ENCODE results near the gene NCK2.

The NCK2 gene

GRCh38 chr2:105788670-105789290, 44.1 kb downstream of the NCK2 start:
- Histone ChIP-seq H3K27me3 (ENCODE audit: control insufficient read depth in 1 of 2, insufficient read depth in 2 of 2, low read length in 2 of 2) (no peaks in the 10 kb centered on the region), H3K36me3 (ENCODE audit: control insufficient read depth in 1 of 2, insufficient read depth in 2 of 2, low read length in 2 of 2) (peaks cover 0 to 7% of the 10 kb centered on the region in 2 donors), H3K9ac (ENCODE audit: low read depth in 1 of 2, low read length in 2 of 2) (no peak overlapping the region), H3K4me1 (ENCODE audit: control insufficient read depth in 1 of 2, insufficient read depth in 2 of 2, low read length in 2 of 2) (peaks cover 52 to 73% of the 10 kb centered on the region in 2 donors), H3K9me3 (ENCODE audit: control insufficient read depth in 1 of 2, low read length in 2 of 2) (no peaks in the 10 kb centered on the region), H3K4me3 (ENCODE audit: low read depth in 1 of 2, low read length in 2 of 2) (no peak overlapping the region), H3K27ac (ENCODE audit: low read depth, low read length) (no peak overlapping the region)

GRCh38 chr2:105789745-105790460, 45.2 kb downstream of the NCK2 start:
- H3K27ac ChIP-seq (ENCODE audit: low read depth, low read length) = peak overlapping the region; percentile 18
- no peaks in the 10 kb centered on the region for H3K9me3 ChIP-seq (ENCODE audit: control insufficient read depth in 1 of 2, low read length in 2 of 2)
- no peaks in the 10 kb centered on the region for H3K27me3 ChIP-seq (ENCODE audit: control insufficient read depth in 1 of 2, insufficient read depth in 2 of 2, low read length in 2 of 2)
- peak overlapping the region in 1 of 2 donors; percentile 36 for H3K9ac ChIP-seq (ENCODE audit: low read depth in 1 of 2, low read length in 2 of 2)
- H3K4me1 ChIP-seq (ENCODE audit: control insufficient read depth in 1 of 2, insufficient read depth in 2 of 2, low read length in 2 of 2) = peaks cover 54 to 75% of the 10 kb centered on the region in 2 donors
- peaks cover 0 to 2% of the 10 kb centered on the region in 2 donors for H3K36me3 ChIP-seq (ENCODE audit: control insufficient read depth in 1 of 2, insufficient read depth in 2 of 2, low read length in 2 of 2)
- peak overlapping the region in 1 of 2 donors; percentile 15 for H3K4me3 ChIP-seq (ENCODE audit: low read depth in 1 of 2, low read length in 2 of 2)

- Histone ChIP-seq H3K27me3 (ENCODE audit: control insufficient read depth in 1 of 2, insufficient read depth in 2 of 2, low read length in 2 of 2) (no peaks in the 10 kb centered on the region), H3K9ac (ENCODE audit: low read depth in 1 of 2, low read length in 2 of 2) (peak overlapping the region in 1 of 2 donors; percentile 36), H3K4me1 (ENCODE audit: control insufficient read depth in 1 of 2, insufficient read depth in 2 of 2, low read length in 2 of 2) (peaks cover 57 to 77% of the 10 kb centered on the region in 2 donors), H3K9me3 (ENCODE audit: control insufficient read depth in 1 of 2, low read length in 2 of 2) (no peaks in the 10 kb centered on the region), H3K36me3 (ENCODE audit: control insufficient read depth in 1 of 2, insufficient read depth in 2 of 2, low read length in 2 of 2) (no peaks in the 10 kb centered on the region), H3K4me3 (ENCODE audit: low read depth in 1 of 2, low read length in 2 of 2) (peak overlapping the region; percentile 15 to 30), H3K27ac (ENCODE audit: low read depth, low read length) (peak overlapping the region; percentile 18)
These were observed 45.9 kb downstream of the NCK2 start for GRCh38 chr2:105790461-105791149.

- H3K36me3 ChIP-seq (ENCODE audit: control insufficient read depth in 1 of 2, insufficient read depth in 2 of 2, low read length in 2 of 2) = no peaks in the 10 kb centered on the region
- no peaks in the 10 kb centered on the region for H3K9me3 ChIP-seq (ENCODE audit: control insufficient read depth in 1 of 2, low read length in 2 of 2)
- H3K4me3 ChIP-seq (ENCODE audit: low read depth in 1 of 2, low read length in 2 of 2) = peak overlapping the region in 1 of 2 donors; percentile 30
- H3K27ac ChIP-seq (ENCODE audit: low read depth, low read length) = no peak overlapping the region
- peak overlapping the region in 1 of 2 donors; percentile 36 for H3K9ac ChIP-seq (ENCODE audit: low read depth in 1 of 2, low read length in 2 of 2)
- H3K27me3 ChIP-seq (ENCODE audit: control insufficient read depth in 1 of 2, insufficient read depth in 2 of 2, low read length in 2 of 2) = no peaks in the 10 kb centered on the region
- H3K4me1 ChIP-seq (ENCODE audit: control insufficient read depth in 1 of 2, insufficient read depth in 2 of 2, low read length in 2 of 2) = peaks cover 58 to 77% of the 10 kb centered on the region in 2 donors
These were observed 46.5 kb downstream of the NCK2 start for GRCh38 chr2:105791229-105791628.

- H3K9me3 ChIP-seq (ENCODE audit: control insufficient read depth in 1 of 2, low read length in 2 of 2) = no peaks in the 10 kb centered on the region
- no peak overlapping the region for H3K27ac ChIP-seq (ENCODE audit: low read depth, low read length)
- no peak overlapping the region for H3K4me3 ChIP-seq (ENCODE audit: low read depth in 1 of 2, low read length in 2 of 2)
- H3K36me3 ChIP-seq (ENCODE audit: control insufficient read depth in 1 of 2, insufficient read depth in 2 of 2, low read length in 2 of 2) = no peaks in the 10 kb centered on the region
- no peaks in the 10 kb centered on the region for H3K27me3 ChIP-seq (ENCODE audit: control insufficient read depth in 1 of 2, insufficient read depth in 2 of 2, low read length in 2 of 2)
- H3K4me1 ChIP-seq (ENCODE audit: control insufficient read depth in 1 of 2, insufficient read depth in 2 of 2, low read length in 2 of 2) = peaks cover 58 to 81% of the 10 kb centered on the region in 2 donors
- H3K9ac ChIP-seq (ENCODE audit: low read depth in 1 of 2, low read length in 2 of 2) = no peak overlapping the region
These were observed 47.8 kb downstream of the NCK2 start for GRCh38 chr2:105792561-105792960.

GRCh38 chr2:105793196-105793975, 48.7 kb downstream of the NCK2 start:
- Histone ChIP-seq H3K36me3 (ENCODE audit: control insufficient read depth in 1 of 2, insufficient read depth in 2 of 2, low read length in 2 of 2) (no peaks in the 10 kb centered on the region), H3K27ac (ENCODE audit: low read depth, low read length) (no peak overlapping the region), H3K27me3 (ENCODE audit: control insufficient read depth in 1 of 2, insufficient read depth in 2 of 2, low read length in 2 of 2) (no peaks in the 10 kb centered on the region), H3K9ac (ENCODE audit: low read depth in 1 of 2, low read length in 2 of 2) (no peak overlapping the region), H3K4me3 (ENCODE audit: low read depth in 1 of 2, low read length in 2 of 2) (no peak overlapping the region), H3K9me3 (ENCODE audit: control insufficient read depth in 1 of 2, low read length in 2 of 2) (no peaks in the 10 kb centered on the region), H3K4me1 (ENCODE audit: control insufficient read depth in 1 of 2, insufficient read depth in 2 of 2, low read length in 2 of 2) (peaks cover 60 to 83% of the 10 kb centered on the region in 2 donors)

GRCh38 chr2:105794926-105795574, 50.3 kb downstream of the NCK2 start:
- Histone ChIP-seq H3K9me3 (ENCODE audit: control insufficient read depth in 1 of 2, low read length in 2 of 2) (no peaks in the 10 kb centered on the region), H3K9ac (ENCODE audit: low read depth in 1 of 2, low read length in 2 of 2) (peak overlapping the region; percentile 14 to 15), H3K36me3 (ENCODE audit: control insufficient read depth in 1 of 2, insufficient read depth in 2 of 2, low read length in 2 of 2) (no peaks in the 10 kb centered on the region), H3K27me3 (ENCODE audit: control insufficient read depth in 1 of 2, insufficient read depth in 2 of 2, low read length in 2 of 2) (no peaks in the 10 kb centered on the region), H3K4me1 (ENCODE audit: control insufficient read depth in 1 of 2, insufficient read depth in 2 of 2, low read length in 2 of 2) (peaks cover 60 to 89% of the 10 kb centered on the region in 2 donors), H3K4me3 (ENCODE audit: low read depth in 1 of 2, low read length in 2 of 2) (peak overlapping the region in 1 of 2 donors; percentile 6), H3K27ac (ENCODE audit: low read depth, low read length) (no peak overlapping the region)

- peak overlapping the region in 1 of 2 donors; percentile 6 for H3K4me3 ChIP-seq (ENCODE audit: low read depth in 1 of 2, low read length in 2 of 2)
- H3K27me3 ChIP-seq (ENCODE audit: control insufficient read depth in 1 of 2, insufficient read depth in 2 of 2, low read length in 2 of 2) = no peaks in the 10 kb centered on the region
- no peaks in the 10 kb centered on the region for H3K36me3 ChIP-seq (ENCODE audit: control insufficient read depth in 1 of 2, insufficient read depth in 2 of 2, low read length in 2 of 2)
- H3K4me1 ChIP-seq (ENCODE audit: control insufficient read depth in 1 of 2, insufficient read depth in 2 of 2, low read length in 2 of 2) = peaks cover 60 to 89% of the 10 kb centered on the region in 2 donors
- no peak overlapping the region for H3K27ac ChIP-seq (ENCODE audit: low read depth, low read length)
- no peaks in the 10 kb centered on the region for H3K9me3 ChIP-seq (ENCODE audit: control insufficient read depth in 1 of 2, low read length in 2 of 2)
- peak overlapping the region; percentile 14 to 15 for H3K9ac ChIP-seq (ENCODE audit: low read depth in 1 of 2, low read length in 2 of 2)
These were observed 50.8 kb downstream of the NCK2 start for GRCh38 chr2:105795575-105795934.

GRCh38 chr2:105796131-105796638, 51.5 kb downstream of the NCK2 start:
- Histone ChIP-seq H3K27ac (ENCODE audit: low read depth, low read length) (no peak overlapping the region), H3K27me3 (ENCODE audit: control insufficient read depth in 1 of 2, insufficient read depth in 2 of 2, low read length in 2 of 2) (no peaks in the 10 kb centered on the region), H3K4me1 (ENCODE audit: control insufficient read depth in 1 of 2, insufficient read depth in 2 of 2, low read length in 2 of 2) (peaks cover 59 to 89% of the 10 kb centered on the region in 2 donors), H3K9me3 (ENCODE audit: control insufficient read depth in 1 of 2, low read length in 2 of 2) (no peaks in the 10 kb centered on the region), H3K9ac (ENCODE audit: low read depth in 1 of 2, low read length in 2 of 2) (no peak overlapping the region), H3K36me3 (ENCODE audit: control insufficient read depth in 1 of 2, insufficient read depth in 2 of 2, low read length in 2 of 2) (no peaks in the 10 kb centered on the region), H3K4me3 (ENCODE audit: low read depth in 1 of 2, low read length in 2 of 2) (peak overlapping the region in 1 of 2 donors; percentile 0)

Measured in duodenal mucosa (tissue), 2 donors.